Calu3 (cell line): ENCODE results near the gene ZSCAN1. TPM values are rescaled to one million over a fixed set of nuclear protein-coding genes. Genes with fewer than 3 reads are reported as not detected.

Source experiments
- BruUV-seq: library from RNA; stranded (reverse); fragments of 400-500 nt; replicated peaks from 2 replicates; lab custom pipeline; 2021; lab: Mats Ljungman, UMichigan
- CTCF ChIA-PET: fragments of 300-600 bp; sonication (Branson Sonifier 250); formaldehyde crosslinking; loops from one replicate; lab custom pipeline; 2022; ENCODE audit warnings: antibody characterized with exemption; lab: Charles Lee
- DNase-seq: peaks from one replicate; pipeline ENCODE4 v3.0.0; 2022
- H3K27ac Mint-ChIP-seq: one replicate; pipeline ENCODE4 v1.8.0; 2022; ENCODE audit warnings: mixed read lengths; ENCODE audit not compliant: unreplicated experiment
- H3K27me3 Mint-ChIP-seq: one replicate; pipeline ENCODE4 v1.8.0; 2022; ENCODE audit warnings: mixed read lengths; ENCODE audit not compliant: unreplicated experiment
- H3K36me3 Mint-ChIP-seq: one replicate; pipeline ENCODE4 v1.8.0; 2022; ENCODE audit warnings: mild to moderate bottlenecking, moderate library complexity, mixed read lengths; ENCODE audit not compliant: insufficient read depth, unreplicated experiment
- H3K4me1 Mint-ChIP-seq: one replicate; pipeline ENCODE4 v1.8.0; 2022; ENCODE audit warnings: mild to moderate bottlenecking, low read depth, mixed read lengths; ENCODE audit not compliant: unreplicated experiment
- H3K4me3 Mint-ChIP-seq: one replicate; pipeline ENCODE4 v1.8.0; 2022; ENCODE audit warnings: mild to moderate bottlenecking, low read depth, moderate library complexity, mixed read lengths; ENCODE audit not compliant: unreplicated experiment
- H3K9me3 Mint-ChIP-seq: one replicate; pipeline ENCODE4 v1.8.0; 2022; ENCODE audit warnings: low read depth, mixed read lengths; ENCODE audit not compliant: unreplicated experiment
- CTCF ChIP-seq: fragments of 200-600 bp; IDR thresholded peaks from one replicate; pipeline ENCODE4 v1.8.0; 2022; ENCODE audit warnings: antibody characterized with exemption; ENCODE audit not compliant: unreplicated experiment
- intact Hi-C: fragments of 100-400 bp; cut with micrococcal nuclease; formaldehyde crosslinking; loops from one replicate; pipeline ENCODE4 v1.10.0; 2022; ENCODE audit not compliant: unreplicated experiment
- total RNA-seq: library from RNA; stranded (reverse); gene quantifications from 2 replicates; pipeline ENCODE4 v1.2.3, GENCODE V29; 2022

The ZSCAN1 gene
- total RNA-seq, 1 experiment from 2014 or later: not detected

- no TSS peak for BruUV-seq
- Mint-ChIP-seq H3K27ac (no peak overlapping the region), H3K4me1 (no peaks in the 10 kb centered on the region), H3K36me3 (no peaks in the 10 kb centered on the region), H3K27me3 (no peaks in the 10 kb centered on the region), H3K4me3 (no peak overlapping the region), H3K9me3 (peaks cover 12% of the 10 kb centered on the region)
- no peak for DNase-seq
- CTCF ChIA-PET: no interaction called here
- intact Hi-C loops: no loop called here
- TF ChIP-seq CTCF: no peak
Observed at GRCh38 chr19:58045411-58046050, 11.7 kb downstream of the ZSCAN1 start.

GRCh38 chr19:58046856-58047255, 13.0 kb downstream of the ZSCAN1 start:
- peaks cover 16% of the 10 kb centered on the region for H3K9me3 Mint-ChIP-seq
- no peaks in the 10 kb centered on the region for H3K36me3 Mint-ChIP-seq
- no peak for DNase-seq
- H3K27me3 Mint-ChIP-seq: no peaks in the 10 kb centered on the region
- no peaks in the 10 kb centered on the region for H3K4me1 Mint-ChIP-seq
- no peak overlapping the region for H3K27ac Mint-ChIP-seq
- TF ChIP-seq CTCF: no peak
- no peak overlapping the region for H3K4me3 Mint-ChIP-seq
- CTCF ChIA-PET: interaction anchor here (0.7 kb wide), 1 partner anchor 95 kb away, joined by 3 read pairs; no protein-coding TSS in a partner anchor
- BruUV-seq: no TSS peak
- intact Hi-C loops: no loop called here

GRCh38 chr19:58047672-58048071, 13.8 kb downstream of the ZSCAN1 start:
- CTCF ChIA-PET: no interaction called here
- H3K27me3 Mint-ChIP-seq: no peaks in the 10 kb centered on the region
- no peaks in the 10 kb centered on the region for H3K4me1 Mint-ChIP-seq
- BruUV-seq: no TSS peak
- intact Hi-C loops: no loop called here
- no peak for DNase-seq
- TF ChIP-seq CTCF: no peak
- peaks cover 16% of the 10 kb centered on the region for H3K9me3 Mint-ChIP-seq
- no peak overlapping the region for H3K27ac Mint-ChIP-seq
- H3K4me3 Mint-ChIP-seq: no peak overlapping the region
- no peaks in the 10 kb centered on the region for H3K36me3 Mint-ChIP-seq

- BruUV-seq: no TSS peak
- CTCF ChIA-PET: no interaction called here
Observed at GRCh38 chr19:58052256-58052655, 18.4 kb downstream of the ZSCAN1 start.

More at GRCh38 chr19:58052256-58052655, 18.4 kb downstream of the ZSCAN1 start:
- intact Hi-C loops: no loop called here
- DNase-seq: no peak
- no peaks in the 10 kb centered on the region for H3K27me3 Mint-ChIP-seq
- H3K27ac Mint-ChIP-seq: no peak overlapping the region
- no peaks in the 10 kb centered on the region for H3K4me1 Mint-ChIP-seq
- peaks cover 4% of the 10 kb centered on the region for H3K36me3 Mint-ChIP-seq
- peaks cover 12% of the 10 kb centered on the region for H3K9me3 Mint-ChIP-seq
- no peak for TF ChIP-seq CTCF
- no peak overlapping the region for H3K4me3 Mint-ChIP-seq
